GM21360 (cell line): ENCODE measurements around the gene DAGLA.

Source experiments
- ATAC-seq: cut with Tn5 transposase; IDR thresholded peaks from one replicate; pipeline ENCODE4 v1.9.1; 2021; ENCODE audit warnings: mild to moderate bottlenecking, moderate library complexity; ENCODE audit not compliant: unreplicated experiment

DAGLA gene

DNA sequence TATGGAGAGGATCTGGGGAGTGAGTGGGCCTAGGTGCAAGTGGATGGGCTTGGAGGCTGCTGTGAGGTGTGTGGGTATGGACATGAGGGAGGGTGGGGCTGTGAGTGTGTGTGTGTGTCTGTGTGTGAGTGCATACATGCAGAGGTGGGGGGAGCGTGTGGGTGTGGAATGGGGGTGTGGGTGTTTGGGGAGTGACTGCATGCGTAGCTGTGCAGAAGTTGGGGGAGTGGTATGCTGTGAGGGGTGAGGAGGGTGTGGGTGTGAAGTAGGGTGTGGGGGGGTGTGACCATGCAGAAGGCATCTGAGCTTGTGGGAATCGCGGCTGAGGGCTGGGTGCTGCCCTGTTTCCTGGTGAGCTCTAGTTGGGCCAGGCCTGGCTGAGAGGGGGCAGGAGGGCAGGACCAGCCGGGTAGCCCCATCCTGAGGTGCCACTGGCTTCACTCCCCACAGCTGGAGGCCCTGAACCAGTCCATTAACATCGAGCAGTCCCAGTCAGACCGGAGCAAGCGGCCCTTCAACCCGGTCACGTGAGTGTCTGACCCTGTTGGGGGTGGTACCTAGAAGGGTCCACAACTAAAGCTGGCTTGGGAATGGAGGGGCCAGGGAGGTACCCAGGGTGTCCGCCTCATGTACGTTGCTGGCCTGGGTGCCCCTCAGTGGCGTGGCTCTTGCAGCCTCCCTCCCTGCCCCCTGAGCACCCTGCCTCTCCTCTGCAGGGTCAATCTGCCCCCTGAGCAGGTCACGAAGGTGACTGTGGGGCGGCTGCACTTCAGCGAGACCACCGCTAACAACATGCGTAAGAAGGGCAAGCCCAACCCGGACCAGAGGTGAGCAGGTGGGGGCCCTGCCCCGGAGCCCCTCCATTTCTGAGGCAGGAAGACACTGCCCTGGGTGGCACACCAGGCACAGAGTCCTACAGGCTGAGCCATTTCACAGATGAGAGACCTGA lies 95.7 kb downstream of the DAGLA start:
- ATAC-seq: no peak

DNA sequence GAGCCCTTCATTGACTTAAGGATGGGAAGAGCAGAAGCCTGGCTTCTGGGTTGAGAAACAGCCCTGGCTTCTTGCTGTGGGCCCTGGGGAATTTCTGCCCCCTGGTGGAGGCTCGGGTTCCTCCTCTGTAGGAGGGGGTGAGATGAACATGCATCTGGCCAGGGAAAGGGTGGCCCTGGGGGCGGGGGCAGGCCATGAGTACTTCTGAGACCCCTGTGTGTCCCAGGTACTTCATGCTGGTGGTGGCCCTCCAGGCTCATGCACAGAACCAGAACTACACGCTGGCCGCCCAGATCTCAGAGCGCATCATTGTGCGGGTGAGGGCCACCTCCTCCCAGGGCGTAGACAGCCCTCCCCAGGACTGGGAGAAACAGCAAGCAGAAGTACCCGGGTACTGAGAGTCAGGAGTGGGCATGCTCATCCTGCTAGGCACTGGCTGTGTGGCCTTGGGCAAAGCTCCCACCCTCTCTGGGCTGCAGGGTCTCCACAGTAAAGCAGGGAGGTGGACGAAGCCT lies 96.4 kb downstream of the DAGLA start:
- ATAC-seq: no peak

DNA sequence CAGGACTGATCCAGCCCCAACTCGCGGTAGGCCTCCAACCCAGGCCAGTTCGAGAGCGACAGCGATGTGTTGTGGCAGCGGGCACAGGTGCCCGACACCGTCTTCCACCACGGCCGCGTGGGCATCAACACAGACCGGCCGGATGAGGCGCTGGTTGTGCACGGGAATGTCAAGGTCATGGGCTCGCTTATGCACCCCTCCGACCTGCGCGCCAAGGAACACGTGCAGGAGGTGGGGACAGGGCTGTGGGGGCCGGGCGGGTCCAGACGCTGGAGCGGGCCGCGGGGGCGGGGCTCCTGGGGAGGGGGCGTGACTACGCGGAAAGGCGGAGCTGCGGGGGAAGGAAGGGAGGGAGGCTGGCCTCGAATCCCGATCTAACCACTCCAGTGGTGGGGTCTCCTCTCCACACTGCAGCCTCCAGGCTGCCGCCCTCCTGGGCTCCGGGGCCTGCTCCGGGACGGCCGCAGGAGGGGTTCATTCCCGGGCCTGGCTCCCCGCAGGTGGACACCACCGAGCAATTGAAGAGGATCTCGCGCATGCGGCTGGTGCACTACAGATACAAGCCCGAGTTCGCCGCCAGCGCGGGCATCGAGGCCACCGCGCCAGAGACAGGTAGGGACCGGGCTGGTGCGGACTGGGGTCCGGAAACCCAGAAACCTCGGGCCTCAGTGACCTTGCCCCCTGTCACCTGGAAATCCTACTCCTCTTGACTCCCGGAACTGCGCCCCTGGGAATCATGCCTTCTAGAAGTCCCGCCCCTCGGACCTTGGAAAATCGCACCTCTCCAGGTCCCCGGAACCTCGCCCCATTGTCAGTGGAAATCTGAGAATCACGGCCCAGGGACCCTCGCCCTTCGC lies 97.3 kb downstream of the DAGLA start:
- no peak for ATAC-seq

DNA sequence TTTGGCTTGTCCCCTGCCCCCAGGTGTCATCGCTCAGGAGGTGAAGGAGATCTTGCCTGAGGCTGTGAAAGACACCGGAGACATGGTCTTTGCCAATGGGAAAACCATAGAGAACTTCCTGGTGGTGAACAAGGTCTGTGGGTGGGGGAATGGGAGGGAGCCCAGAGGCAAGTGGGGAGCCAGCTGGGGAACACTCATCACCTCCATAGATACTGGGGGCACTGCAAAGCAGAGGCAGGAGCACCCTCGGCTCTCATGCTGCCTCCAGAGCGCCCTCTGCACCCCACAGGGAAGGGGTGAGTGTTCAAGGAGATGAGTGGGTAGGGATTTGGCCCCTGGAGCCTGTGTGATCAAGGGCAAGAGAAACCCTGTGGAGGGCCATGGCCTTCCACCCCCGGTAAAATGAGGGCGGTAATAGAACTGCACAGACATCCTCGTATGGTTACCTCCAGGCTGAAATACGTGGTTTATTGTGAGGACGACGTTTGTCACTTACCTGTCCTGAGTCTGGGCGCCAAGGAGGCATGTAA lies 98.2 kb downstream of the DAGLA start:
- ATAC-seq: no peak

DNA sequence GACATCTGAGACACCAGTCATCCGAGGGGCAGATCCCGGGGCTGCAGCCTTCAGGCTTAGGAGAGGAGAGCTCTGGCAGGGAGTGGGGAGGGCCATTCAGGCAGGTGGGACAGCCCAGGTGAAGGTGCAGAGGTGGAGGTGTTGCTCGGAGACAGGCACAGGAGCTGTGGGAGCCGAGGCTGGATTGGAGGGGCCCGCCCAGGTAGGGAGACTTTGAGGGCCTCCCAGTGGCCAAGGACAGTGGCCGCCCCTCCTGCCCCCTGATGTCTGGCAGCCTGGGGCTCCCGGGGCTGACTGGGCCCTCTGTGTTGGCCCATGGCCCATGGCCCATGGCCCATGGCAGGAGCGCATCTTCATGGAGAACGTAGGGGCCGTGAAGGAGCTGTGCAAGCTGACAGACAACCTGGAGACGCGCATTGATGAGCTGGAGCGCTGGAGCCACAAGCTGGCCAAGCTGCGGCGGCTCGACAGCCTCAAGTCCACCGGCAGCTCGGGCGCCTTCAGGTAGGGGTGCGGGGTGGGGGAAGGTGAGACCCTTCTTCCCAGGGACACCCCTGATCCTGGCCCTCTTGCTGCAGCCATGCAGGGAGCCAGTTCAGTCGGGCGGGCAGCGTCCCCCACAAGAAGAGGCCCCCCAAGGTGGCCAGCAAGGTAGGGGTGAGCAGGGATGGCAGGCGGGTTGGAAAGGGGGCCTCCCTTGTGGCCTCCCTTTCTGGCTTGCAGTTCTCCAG lies 98.9 kb downstream of the DAGLA start:
- no peak for ATAC-seq

DNA sequence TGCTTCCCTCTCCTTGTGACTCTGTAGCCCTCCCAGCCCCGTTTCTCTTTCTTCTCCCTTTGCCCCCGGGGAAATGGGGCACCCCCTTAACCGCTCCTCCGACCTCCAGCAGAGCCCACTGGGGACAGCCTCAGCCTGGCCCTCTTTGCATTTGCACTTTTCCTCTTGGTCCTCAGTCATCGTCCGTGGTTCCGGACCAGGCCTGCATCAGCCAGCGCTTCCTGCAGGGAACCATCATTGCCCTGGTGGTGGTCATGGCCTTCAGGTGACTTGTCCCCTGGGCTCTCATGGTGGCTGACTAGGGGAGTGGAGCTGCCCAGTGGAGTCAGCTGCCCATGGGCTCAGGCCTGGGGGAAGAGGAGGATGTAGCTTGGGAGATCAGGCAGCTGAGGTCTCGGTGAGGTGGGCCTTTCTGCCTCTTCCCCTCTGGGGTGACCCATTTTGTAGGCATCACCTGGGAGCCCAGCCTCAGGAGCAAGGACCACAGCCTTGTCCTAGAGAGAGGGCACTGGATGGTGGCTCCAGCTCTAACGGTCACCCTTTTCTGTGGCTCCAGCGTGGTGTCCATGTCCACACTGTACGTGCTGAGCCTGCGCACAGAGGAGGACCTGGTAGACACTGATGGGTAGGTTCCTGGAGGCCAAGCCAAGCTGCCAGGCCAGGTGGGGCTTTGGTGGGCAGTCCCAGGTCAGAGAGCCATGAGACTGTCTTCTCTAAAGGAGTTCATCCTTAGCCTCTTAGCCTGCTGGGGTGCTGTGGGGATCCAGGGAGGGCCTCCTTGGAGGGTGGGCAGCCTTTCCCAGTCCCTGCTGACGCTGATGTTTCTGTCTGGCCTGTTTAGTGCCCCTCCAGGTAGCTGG lies 99.7 kb downstream of the DAGLA start:
- ATAC-seq: no peak

DNA sequence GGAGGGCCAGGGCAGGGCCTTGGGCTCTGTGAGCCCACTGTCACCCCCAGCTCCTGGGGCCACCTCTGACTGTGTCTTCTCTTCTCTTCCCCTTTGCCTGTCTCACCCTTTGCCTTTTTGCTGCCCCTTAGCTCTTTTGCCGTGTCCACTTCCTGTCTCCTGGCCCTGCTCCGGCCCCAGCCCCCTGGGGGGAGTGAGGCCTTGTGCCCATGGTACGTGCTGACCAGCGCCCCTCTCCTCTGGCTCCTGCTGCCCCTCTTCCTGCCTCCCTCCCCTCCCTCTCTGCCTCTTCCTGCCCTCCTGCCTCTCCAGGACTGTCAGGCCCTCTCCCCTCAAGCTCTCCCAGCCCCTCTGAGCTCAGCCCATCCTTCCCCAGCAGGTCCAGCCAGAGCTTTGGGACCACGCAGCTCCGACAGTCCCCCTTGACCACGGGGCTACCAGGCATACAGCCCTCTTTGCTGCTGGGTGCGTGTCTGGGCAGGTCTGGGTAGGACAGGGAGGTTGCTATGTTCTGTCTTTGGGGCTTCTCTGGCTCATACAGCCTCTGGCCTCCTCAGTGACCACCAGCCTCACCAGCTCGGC lies 100.5 kb downstream of the DAGLA start:
- no peak for ATAC-seq

DNA sequence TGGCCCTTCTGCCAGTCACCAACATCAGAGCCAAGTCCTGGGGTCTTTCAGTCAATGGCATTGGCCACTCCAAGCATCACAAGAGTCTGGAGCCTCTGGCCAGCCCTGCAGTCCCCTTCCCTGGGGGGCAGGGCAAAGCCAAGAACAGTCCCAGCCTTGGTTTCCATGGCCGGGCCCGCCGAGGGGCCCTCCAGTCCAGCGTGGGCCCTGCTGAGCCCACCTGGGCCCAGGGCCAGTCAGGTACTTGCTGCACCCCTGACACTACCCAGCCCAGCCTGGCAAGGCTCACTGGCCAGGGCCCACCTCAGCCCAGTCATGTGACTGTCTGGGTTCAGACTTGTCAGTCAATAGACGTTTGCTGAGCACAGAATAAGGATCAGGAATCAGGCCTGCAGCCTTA lies 101.4 kb downstream of the DAGLA start:
- no peak for ATAC-seq

DNA sequence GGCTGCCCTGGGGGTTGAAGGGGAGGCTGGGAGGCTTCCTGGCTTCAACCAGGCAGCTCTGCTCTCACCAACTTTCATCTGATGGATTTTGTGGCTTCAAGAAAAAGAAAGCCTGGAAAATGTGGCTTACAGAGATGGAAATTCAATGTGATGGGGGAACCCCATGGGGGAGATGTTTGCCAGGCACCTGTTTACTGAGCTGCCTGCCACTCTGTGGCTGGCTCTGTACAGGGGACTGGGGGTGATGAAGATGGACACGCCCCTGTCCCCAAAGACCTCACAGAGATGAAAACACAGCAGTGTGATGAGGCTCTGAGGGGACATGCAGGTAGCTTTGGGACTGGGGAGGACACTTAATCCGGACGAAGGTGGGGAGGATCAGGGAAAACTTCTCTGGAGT lies 102.1 kb downstream of the DAGLA start:
- ATAC-seq: no peak

DNA sequence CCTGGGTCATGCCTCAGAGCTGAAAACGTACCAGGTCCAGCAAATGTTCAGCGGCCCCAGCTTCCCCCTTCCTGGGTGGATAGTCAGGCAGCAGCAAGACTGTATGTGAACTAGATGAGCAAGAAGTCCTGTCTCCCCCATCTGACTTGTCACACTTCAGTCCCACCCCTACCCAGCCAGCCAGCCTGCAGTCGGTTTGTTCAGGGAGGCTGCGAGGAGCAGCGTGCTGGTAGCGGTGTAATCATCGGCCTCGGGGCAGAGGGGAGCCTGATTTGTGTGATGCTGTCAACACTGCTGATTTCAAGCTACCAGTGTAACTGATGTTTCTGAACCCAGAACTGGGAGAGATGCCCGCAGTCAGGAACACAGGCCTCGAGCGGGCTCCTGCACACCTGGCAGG lies 102.7 kb downstream of the DAGLA start:
- ATAC-seq: no peak

DNA sequence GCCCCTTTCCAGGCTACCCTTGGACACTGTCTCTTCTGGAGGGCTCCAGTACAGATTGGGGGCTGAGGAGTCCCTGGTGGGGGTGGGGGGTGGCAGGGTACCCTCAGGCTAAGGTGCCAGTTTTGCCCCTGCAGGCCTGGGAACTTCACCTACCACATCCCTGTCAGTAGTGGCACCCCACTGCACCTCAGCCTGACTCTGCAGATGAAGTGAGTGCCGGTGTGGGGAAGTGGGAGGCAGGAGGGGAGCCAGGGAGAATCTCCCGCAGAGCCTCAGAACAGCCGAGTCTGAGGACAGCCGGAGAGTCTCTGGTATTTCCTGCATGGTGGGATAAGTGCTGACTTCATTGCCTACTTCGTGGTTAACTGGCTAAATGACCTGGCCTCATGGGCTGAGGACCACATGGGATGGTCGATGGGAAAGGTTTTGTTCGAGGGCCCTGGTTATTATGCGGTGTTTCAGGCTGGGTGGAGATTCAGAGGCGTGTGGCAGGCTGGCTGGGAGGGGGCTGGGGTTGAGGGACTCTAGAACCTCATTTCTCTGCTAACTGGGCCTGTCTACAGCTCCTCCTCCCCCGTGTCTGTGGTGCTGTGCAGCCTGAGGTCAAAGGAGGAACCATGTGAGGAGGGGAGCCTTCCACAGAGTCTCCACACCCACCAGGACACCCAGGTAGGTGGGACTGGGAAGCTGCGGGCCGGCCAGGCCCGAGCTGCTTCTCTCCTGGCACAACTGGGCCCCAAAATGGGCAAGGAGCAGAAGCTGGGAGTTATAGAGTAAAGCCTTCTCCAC lies 103.7 kb downstream of the DAGLA start:
- ATAC-seq: no peak

DNA sequence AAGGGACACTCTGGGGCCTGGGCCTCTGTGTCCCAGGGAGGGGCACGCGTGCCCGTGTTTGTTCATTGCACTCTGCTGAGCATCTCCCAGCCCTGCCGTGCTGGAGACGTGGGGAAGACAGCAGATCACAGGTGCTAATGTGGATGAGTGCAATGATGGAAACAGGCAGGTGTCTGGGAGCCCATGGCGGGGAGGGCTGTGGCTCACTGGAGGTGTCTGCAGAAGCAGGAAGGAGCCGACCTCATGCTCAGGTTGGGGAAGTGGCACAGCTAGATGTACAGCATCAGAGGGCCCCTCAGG lies 104.3 kb downstream of the DAGLA start:
- ATAC-seq: no peak

DNA sequence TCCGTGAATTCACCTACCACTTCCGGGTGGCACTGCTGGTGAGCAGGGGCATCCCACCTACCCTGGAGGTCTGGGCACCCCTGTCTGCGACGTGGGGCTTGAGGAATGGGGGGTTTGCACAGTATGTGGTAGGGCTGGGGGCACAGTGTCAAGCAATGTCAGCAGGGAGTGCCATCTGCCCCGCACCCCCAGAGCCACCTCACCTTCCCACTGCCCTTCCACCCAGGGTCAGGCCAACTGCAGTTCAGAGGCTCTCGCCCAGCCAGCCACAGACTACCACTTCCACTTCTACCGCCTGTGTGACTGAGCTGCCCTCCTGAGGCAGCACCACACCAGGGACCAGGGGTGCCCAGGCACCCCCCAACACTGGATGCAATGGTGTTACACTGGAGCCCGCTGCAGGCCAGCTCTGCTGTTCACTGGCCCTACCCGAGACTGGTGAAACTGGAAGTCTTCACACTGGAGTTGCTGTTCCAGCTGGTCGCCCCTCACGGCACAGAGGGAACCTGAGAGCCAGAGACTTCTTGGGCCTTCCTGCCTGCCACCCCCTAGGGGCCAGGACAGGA lies 105.7 kb downstream of the DAGLA start:
- no peak for ATAC-seq

DNA sequence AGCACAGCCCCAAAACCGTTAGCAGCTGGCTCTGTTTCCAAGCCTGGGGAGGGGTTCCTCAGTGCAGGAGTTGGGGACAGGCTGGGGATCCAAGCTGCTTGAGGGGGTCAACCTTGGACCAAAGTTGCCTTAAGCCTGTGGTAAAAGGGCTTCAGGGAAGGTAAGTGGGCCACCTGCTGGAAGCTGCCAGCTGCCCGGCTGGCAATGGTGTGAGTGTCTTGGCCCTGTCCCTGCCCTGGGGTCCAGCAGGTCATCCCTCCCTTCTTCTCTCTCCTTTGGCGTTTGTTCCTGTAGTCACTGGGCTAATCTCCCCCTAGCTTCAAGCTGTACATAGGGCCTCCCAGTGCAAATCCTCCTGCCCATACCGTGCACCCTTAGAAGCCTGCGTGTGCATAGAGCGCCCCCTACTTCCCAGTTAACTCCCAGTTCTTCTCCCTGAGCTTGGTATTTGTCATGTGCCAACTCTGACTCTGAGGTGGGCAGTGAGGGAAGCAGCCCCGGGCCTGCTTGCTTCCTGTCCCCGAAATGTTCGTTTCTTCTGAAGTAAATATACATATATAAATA lies 107.8 kb downstream of the DAGLA start:
- no peak for ATAC-seq

DNA sequence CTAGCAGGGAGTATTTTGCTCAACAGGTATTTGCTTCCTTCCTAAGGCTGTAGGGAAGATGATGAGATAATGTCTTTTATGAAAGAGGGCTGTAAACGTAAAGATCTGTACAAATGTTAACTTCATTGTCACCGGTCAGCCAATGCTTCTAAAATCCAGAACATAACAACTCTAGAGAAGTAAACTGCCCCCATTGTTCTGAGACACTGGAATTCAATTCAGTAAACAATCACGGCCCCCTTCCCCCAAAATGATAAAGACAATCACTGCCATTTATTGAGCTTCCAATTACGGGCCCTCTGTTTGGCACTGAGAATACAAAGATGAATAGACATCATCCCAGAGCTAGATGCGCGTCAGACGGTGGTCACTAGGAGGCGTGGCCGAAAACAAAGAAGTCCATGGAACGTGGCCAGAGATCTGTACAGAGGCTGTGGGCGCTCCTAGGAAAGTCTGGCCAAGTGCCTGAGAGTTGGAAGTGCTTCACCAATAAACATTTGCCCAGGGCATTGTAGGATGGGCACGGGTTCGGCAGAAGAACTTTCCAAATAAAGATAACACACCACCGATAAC lies 111.6 kb downstream of the DAGLA start:
- no peak for ATAC-seq

DNA sequence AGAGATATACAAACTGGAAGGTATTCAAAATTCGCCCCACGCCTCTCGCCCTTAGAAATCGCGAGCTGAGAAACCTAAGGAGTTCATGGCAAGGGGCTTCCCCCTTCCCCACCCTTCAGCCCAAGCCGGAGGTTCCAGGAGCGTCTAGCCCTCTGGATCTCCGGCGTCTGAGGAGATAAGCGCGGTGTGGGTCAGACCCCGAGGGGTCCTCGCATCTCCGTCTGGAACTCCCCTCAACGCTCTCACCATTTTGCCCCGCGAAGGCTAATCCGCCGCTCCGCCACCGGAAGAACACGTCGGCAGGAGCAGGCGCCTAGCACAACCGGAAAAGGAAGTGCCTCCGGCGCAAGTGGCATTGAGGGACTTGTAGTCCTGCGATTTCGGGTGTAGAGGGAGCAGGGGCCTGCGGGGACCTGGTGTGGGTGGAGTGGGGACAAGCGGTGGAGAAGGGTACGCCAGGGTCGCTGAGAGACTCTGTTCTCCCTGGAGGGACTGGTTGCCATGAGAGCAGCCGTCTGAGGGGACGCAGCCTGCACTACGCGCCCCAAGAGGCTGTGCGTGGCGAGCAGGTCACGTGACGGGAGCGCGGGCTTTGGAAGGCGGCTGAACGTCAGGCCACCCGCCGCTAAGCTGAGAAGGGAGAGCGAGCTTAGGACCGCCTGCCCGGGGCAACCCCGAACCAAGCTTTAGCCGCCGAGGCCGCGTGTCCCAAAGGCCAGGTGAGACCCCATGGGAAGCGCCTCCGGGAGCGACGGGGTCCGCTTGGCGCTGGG lies 112.3 kb downstream of the DAGLA start, which contains the start of the genes FEN1 and TMEM258:
Gene FEN1 (plus strand): TSS at position 602 of the 773 bp plus-strand sequence. CDS start 2,451 bp downstream, outside the sequence.
Gene TMEM258 (minus strand): TSS at position 290 of the 773 bp plus-strand sequence. CDS start 41 bp downstream, at position 249.
- ATAC-seq: peak; percentile 74
